Fibroblast of skin of scalp (primary cell): ENCODE data around the gene CFAP99.

Experiments used
- DNase-seq: peaks from one replicate; pipeline ENCODE4 v3.0.0-alpha.2; 2013

Gene CFAP99

GRCh38 chr4:2472187-2472586 is 53.4 kb downstream of the CFAP99 start:
- peak; percentile 20 for DNase-seq

GRCh38 chr4:2478229-2478628 is 59.5 kb downstream of the CFAP99 start:
- DNase-seq: peak; percentile 77

- no peak for DNase-seq
Observed at GRCh38 chr4:2480649-2481048, 61.9 kb downstream of the CFAP99 start.

GRCh38 chr4:2482192-2482591 is 63.4 kb downstream of the CFAP99 start:
- no peak for DNase-seq

- DNase-seq: peak; percentile 43
Observed at GRCh38 chr4:2482693-2483092, 63.9 kb downstream of the CFAP99 start.

GRCh38 chr4:2483237-2483636 is 64.5 kb downstream of the CFAP99 start:
- DNase-seq: no peak

GRCh38 chr4:2484185-2484584 is 65.4 kb downstream of the CFAP99 start:
- DNase-seq: no peak

GRCh38 chr4:2484993-2485392 is 66.2 kb downstream of the CFAP99 start:
- peak; percentile 59 for DNase-seq

GRCh38 chr4:2485956-2486355 is 67.2 kb downstream of the CFAP99 start:
- DNase-seq: no peak

- DNase-seq: no peak
Observed at GRCh38 chr4:2486981-2487380, 68.2 kb downstream of the CFAP99 start.

- no peak for DNase-seq
Observed at GRCh38 chr4:2487632-2488031, 68.9 kb downstream of the CFAP99 start.

GRCh38 chr4:2489081-2489805 is 70.5 kb downstream of the CFAP99 start:
- DNase-seq: no peak

GRCh38 chr4:2489841-2490552 is 71.2 kb downstream of the CFAP99 start:
- no peak for DNase-seq

- DNase-seq: no peak
Observed at GRCh38 chr4:2492970-2493369, 74.2 kb downstream of the CFAP99 start.

- no peak for DNase-seq
Observed at GRCh38 chr4:2494992-2495391, 76.2 kb downstream of the CFAP99 start.

- no peak for DNase-seq
Observed at GRCh38 chr4:2497324-2497723, 78.6 kb downstream of the CFAP99 start.

- no peak for DNase-seq
Observed at GRCh38 chr4:2497931-2498330, 79.2 kb downstream of the CFAP99 start.

GRCh38 chr4:2500547-2500946 is 81.8 kb downstream of the CFAP99 start:
- no peak for DNase-seq

- DNase-seq: no peak
Observed at GRCh38 chr4:2501034-2501594, 82.4 kb downstream of the CFAP99 start.

- DNase-seq: no peak
Observed at GRCh38 chr4:2503809-2504208, 85.1 kb downstream of the CFAP99 start.

- DNase-seq: no peak
Observed at GRCh38 chr4:2507259-2507658, 88.5 kb downstream of the CFAP99 start.

GRCh38 chr4:2507855-2508254 is 89.1 kb downstream of the CFAP99 start:
- DNase-seq: no peak

- DNase-seq: no peak
Observed at GRCh38 chr4:2510351-2511259, 91.8 kb downstream of the CFAP99 start.
